SKM-1 treated with dmso at 0.1 percent for 144 hours (cell line): ENCODE data around the gene SPATA12.
A peak's percentile ranks its signal among the peaks of the same experiment; 100 is the strongest.

ENCODE experiments used
- DNase-seq: peaks from one replicate; lab custom pipeline; 2025; ENCODE audit not compliant: unreplicated experiment; lab: John Stamatoyannopoulos, UW

Gene SPATA12, protein sequence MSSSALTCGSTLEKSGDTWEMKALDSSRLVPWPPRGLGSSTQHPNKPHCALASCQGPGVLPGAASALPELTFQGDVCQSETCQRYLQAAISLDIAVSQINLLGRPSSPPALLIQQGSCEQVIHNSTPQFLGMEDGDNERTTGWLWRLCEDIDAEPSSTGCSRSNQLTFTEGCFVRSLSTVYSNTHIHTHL

DNA sequence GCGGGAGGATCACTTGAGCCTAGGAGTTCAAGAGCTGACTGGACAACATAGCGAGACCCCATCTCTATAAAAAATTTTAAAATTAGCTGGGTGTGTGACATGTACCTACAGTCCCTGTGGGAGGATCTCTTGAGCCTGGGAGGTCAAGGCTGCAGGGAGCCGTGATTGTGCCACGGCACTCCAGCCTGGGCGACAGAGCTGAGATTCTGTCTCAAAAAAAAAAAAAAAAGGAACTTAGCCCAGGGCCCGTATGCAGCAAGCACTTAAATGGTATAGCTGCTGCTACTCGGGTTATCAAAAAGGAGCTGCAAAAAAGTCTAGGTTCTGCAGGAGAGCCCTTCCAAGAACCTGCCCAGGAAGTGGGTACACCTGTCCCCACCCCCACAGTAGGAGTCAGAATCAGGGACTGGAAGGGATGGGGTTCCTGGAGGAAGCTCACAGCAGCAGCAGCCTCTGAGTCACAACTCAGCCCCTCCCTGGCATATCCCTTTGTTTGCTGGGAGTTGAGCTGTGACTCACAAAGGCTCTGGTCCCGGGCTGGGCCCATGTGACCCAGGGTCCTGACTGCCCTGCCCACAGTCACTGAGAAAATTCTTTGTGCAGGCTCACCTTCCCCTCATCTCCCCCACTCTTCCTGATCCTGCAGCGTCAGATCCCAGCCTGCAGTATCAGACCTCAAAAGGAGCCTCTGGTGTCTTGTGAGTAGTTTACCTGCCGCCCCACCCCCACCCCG is at the start of gene SPATA12:
TSS of gene SPATA12 (plus strand) at position 576 of the 733 bp plus-strand sequence. CDS start 13,031 bp downstream, outside the sequence.
- DNase-seq = peak; percentile 60

DNA sequence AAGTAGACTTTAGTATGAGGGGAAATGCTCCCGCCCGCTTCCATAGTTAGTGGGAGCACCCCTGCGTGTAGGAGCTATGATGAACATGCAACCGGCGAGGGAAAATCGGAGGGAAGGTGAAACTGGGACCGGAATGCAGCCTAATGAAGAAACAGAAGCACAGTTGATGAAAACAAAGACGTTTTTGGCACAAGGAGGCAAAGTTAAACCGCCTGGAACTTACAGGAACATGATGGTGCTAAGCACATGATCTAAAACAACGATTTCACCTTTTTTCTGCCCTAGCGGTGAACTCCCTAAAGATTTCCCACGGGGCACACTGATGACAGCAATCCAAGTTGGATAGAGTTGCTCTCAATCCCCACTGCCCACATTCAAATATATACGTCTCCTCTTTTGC is 49.4 kb upstream of the SPATA12 start:
- no peak for DNase-seq

DNA sequence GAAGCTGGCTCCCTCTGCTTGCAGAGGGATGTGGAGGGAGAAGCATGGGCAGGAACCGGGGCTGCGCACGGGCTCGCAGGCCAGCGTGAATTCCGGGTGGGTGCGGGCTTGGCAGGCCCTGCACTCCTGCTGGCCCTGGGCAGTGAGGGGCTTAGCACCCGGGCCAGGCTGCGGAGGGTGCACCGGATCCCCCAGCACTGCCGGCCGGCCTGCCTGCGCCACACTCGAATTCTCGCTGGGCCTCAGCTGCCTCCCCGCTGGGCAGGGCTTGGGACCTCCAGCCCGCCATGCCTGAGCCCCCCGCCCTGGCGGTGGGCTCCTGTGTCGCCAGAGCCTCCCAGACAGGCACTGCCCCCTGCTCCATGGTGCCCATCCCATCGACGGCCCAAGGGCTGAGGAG is 47.6 kb upstream of the SPATA12 start:
- no peak for DNase-seq

DNA sequence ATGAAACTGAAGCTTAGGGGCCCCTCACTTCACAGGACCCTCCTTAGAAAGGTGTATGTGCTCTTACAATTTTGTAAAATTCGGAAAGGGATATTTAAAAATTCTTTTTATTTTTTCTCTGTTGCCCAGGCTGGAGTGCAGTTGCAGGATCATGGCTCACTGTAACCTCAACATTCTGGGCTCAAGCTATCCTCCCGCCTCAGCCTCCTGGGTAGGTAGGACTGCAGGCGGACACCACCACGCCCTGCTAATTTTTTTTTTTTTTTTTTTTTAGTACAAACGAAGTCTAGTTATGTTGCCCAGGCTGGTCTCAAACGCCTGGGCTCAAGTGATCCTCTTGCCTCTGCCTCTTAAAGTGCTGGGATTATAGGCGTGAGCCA is 45.1 kb upstream of the SPATA12 start:
- no peak for DNase-seq

DNA sequence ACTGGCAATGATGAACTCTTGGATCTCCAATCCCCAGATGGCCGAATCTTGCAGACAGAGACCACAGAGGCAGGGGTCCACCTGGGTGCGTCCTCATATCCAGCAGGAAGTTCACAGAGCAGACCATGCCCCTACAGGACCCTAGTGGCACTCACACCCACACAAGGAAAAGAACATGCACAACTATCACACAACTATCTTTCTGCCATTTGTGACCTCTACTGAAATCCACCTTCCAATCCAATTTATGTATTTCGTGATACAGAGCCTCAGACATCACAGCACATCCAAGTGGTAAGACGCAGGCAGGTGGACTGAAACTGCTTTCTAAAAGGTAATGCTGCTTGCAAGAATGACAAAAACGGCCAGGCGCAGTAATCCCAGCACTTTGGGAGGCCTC is 44.6 kb upstream of the SPATA12 start:
- DNase-seq = no peak

DNA sequence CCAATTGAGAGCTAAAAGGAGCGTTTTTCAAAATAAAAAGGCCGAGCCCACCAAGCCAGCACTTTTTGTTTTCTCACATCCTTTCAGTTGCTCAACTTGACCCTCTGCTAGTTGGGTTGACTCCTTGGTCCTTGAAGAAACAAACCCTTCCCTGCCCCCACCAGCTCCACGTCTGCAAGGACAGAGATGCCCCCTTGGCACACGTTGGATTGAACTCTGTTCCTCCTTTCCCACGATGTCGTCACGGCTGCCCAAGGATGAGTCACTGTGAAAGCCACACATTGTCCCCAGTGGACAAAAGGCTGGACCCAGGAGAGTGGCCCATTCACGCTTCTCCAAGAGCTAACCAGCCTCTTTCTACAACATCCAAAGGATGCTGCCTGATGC is 43.0 kb upstream of the SPATA12 start:
- no peak for DNase-seq

DNA sequence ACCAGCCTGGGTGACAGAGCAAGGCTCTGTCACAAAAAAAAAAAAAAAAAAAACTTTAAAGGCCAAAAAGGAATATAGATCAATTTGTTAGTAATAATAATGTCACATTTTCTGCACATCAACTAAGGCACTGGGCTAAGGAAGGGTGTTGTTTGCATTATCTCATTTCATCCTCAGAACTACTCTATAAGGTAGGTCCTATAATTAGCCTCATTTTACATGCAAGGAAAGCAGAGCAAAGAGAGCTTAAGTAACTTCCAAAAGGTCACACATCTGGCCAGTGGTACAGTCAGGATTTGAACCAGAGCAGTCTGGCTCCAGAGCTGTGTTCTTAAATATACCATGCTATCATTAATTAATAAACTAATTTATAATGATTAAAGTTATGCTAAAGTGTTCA is 42.2 kb upstream of the SPATA12 start:
- no peak for DNase-seq

DNA sequence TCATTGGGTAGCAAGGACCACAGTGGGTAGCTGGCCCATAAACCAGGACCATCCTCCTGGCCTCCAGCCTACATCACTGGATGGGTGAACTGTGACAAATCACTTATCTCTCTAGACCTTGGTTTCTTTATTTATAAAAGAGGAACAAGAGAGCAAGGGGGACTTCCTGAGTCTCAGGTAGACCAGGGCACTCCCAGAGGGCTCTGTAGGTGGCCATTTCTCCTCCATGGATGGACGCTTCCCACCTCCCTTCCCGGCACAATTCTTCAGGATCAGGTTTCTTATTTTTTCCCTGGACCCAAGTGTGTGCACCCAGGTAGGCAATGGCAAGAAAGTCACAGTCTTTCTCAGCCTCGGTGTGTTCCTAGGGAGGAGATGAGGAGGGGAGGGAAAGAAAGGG is 41.4 kb upstream of the SPATA12 start:
- DNase-seq = no peak

DNA sequence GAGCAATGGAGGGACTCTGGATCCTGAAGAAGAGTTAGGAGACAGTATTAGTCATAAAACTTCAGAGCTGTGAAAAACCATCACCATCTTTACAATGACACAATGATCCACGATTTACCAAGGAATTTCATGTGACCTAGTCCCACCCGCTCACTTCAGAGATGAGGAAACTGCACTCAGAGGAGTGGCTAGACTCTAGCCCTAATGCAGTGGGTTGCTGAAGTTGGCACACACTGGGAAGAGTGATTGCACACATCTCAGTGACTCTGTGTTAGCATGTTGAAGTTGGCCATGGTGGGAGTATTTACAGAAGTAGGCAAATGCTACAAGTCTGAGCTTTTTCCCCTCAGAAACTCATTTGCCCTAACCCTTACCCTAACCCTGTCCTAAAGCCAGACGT is 35.2 kb upstream of the SPATA12 start:
- no peak for DNase-seq

DNA sequence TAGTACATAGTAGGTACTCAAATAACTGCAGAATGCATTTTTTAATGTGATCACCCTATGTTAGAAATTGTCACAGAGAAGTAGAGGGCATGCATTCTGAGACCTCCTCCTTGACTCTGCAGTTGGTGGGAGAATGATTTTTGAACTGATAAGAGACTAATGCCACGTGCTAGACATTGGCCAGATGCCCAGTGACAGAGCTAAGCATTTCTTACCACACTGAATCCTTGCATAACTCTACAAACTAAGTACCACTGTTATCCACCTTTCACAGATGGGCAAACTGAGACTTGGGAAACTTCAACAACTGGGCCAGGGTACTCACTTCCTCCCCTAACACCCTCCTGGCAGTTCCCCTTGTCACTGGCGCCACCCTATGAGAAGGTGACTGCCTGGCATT is 33.5 kb upstream of the SPATA12 start:
- DNase-seq = no peak

DNA sequence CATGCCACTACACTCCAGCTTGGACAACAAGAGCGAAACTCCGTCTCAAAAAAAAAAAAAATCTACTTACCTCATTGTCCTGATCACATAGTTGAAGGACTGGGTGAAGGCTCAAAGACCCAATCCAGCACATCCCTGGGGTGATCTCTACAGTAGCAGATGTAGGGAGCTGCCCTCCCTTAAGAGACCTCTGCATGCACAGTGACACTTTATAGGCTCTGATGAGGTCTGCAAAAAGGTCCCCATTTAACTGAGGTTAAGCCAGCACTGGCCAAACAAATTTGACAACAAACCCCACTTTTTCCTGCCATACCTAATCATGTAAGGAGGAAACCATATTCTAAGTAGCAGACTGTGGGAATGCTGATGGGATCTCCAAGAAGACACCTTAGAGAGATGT is 31.1 kb upstream of the SPATA12 start:
- DNase-seq = no peak

DNA sequence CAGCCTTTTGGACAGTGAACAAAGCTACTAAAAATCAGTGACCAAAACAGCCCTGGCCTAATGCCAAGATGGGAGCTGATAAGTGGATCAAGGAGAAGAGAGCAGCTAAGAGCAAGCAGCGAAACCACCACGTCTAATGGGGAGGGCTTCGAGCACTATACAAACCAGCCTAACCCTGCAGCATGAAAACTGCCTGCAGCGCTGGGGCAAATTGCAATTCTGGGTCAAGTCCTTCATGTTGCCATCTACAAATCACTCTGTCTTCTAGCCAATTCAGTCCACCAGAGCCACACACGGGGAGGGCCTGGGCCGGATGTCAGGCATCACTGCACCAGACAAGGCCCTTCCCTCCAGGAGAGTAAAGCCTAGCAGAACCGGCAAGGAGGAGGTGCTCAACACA is 30.5 kb upstream of the SPATA12 start:
- DNase-seq = no peak

DNA sequence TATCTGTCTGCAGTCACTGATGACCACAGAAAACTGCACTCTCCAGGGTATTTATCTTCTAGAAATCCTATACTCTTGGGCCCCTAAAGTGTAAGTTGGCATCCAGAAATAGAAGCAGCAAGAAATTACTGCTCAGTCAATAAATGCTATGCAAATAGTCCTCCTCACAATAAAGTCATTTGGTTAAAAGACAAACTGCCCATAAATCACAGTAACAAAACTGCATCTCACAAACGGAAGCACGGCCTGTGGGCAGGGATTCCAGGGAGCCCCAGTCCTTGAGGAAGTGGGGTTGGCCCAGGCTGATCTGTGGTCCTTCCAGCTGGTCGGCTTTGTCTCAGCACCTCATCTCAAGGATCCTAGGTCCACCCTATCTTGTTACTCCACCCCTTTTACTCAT is 29.7 kb upstream of the SPATA12 start:
- no peak for DNase-seq

DNA sequence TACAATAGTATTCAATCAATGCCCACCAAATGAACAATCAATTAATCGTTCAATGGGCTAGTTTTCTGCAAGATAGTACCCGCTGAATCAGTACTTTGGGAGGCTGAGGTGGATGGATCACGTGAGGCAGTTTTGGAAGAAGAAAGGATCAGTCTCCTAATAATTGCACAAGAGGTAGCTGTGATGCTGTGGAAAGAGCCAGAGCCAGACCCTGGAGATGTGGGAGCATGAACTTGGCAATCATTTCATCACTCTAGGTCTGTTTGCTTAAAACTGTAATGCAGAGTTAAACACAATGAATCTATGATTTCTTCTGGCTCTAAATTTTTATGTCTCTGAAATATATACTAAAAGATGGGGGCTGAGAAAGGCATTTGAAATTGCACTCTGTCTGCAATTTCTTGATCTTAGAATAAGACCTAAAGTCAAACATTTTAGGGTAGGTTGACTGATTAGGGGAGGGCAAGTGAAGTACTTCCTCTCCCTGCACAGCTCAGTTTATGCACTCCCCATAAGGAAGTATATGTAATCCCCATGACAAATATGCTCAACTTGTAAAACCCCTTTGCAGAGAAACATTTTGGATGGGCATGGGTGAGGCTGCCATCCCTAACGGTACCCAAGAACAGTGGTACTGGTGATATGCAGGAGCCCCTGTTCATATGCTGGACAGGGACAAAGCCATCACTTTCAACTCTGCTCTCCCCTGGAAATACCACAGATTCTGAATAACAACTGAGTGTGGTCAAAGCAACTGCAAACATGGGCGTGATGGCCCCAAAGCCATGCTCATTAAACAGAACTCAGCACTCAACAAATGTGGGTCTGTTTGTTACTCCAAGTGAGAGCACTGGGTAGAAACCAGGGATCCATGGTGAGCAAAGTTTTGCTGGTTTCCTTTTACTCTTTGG is 28.6 kb upstream of the SPATA12 start:
- peak; percentile 37 for DNase-seq

DNA sequence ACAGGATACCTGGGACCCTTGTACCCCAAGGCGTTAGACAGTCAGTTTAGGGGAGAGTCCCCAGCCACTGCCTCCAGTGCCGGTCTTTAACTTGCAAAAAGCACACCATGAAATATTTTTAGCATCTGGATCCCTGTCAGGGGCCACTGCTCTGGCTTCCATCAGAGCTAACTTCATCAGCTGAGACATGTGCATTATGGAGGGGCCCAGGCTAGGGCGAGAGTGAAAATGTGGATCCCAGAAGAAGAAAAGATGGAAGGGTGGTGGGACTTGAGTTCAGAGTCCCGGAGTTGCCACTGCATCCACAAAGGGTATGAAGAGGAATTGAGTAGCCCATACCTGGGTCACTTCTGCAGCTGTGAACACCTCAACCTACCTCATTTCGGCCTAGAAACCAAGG is 23.5 kb upstream of the SPATA12 start:
- DNase-seq = no peak

DNA sequence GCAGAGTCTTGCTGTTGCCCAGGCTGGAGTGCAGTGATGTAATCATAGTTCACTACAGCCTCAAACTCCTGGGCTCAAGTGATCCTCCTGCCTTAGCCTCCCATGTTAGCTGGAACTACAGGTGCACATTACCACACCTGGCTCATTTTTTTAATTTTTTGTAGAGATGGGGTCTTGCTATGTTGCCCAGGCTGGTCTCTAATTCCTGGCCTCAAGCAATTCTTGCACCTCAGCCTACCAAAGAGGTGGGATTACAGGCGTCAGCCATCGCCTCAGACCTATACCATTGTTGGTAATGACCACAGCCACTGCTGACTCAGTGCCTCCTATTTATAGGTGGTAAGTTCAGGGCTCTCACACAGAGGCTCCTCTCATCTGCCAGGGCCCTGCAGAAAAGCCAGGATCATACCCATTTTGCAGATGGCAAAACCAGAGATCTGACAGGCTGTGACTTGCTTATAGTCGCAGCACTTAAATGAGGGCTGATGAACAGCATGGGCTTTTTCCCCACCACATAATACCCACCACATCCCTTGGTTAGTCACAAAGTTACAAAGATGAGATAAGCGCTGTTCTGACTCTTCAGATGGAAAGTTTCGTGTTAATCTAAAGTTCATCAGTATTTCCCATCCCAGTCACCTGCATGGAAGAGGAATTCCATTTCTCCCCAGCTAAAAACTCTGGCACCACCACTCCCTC is 21.8 kb upstream of the SPATA12 start:
- no peak for DNase-seq

DNA sequence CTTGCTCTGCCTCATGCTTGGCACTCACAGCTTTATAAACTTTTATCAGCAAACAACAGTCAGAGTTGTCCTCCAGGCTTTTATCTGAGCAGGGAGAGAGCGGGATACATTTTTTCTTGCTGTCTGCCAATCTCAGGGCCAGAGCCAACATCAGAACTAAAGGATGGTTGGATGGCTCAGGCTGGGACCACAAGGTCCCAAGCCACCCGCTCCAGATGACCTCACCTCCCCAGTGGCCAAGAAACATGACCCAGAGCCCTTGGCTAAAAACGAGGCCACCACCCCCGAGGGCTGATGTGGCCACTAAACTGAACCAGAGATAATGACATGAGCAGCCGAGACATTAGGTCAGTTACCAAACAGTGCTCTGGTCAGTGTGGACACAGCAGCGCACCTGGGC is 18.8 kb upstream of the SPATA12 start:
- no peak for DNase-seq

DNA sequence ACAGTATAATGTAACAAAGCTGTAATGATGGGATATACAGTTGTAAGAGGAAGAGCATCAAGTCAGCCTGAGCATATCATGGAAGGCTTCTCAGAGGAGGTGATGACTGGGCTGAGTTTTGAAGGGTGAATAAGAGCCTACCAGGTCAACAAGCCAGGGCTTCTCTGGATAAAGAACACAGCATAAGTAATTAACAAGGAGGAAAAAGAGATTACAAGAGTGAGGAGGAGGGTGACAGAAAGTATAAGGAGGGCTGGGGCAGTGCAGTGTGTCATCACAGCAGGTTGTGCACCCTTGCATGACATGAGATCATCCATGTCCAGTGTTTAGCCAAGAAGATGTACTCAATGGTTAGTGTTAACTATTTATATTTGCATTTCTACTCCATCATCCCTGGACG is 16.9 kb upstream of the SPATA12 start:
- no peak for DNase-seq

DNA sequence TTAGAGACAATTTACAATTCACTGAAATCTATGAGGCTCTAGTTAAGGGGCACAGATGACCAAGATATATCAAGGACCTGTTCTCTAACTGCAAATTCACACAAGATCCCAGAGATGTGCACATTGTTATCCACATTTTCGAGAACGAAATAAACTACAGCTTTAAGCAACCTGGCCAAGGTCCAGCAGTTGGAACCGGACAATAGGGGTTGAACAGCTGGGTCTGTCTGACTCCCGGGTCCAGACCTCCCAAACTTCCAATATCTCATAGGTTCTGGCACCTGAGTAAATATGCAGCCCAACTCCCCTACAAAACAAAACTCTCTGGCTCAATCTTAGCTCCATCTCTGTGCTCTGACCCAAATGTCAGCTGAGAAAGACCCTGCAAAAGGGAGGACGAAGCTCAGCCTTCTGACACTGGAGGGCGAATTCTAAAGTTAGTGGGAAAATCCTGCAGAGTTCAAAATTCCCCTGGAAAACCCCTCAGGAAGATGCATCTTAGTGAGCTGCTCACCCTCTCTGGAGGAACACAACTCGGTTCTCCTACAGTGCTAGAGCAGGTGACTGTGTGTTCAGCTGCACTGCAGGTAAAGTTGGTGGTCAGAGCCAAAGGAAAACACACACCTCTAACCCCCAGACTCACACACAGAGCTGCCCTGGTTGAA is 14.2 kb upstream of the SPATA12 start:
- DNase-seq = no peak

DNA sequence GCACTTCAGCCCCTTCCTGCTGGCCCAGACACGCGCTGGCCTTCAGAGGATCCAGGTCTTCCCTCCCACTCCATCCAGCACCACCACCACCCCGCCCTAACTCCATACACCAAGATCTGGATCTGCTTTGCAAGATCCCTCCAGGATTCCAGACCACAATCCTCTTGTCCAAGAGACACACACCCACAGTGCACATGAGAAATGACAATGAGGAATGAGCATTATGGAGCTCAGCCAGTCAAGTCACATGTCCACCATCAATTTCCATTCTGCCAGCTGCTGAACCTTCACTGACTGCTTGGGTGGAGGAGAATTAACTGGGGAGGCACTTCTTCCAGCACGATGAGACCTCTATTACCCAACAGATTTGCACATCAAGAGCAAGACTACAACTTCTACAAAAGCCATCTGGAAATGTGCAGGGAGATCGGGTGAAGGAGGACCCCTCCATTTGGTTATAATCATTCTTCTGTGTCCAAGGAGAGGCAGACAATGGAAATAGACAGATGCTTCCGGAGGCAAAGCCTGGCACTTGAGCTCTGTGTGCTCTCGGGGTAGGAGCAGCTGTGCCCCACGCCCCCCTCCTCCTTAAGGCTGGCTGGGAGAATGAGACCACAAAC is 12.3 kb upstream of the SPATA12 start:
- no peak for DNase-seq
